ENCODE measurements around the gene C1QA. TPM values are rescaled to one million over a fixed set of nuclear protein-coding genes. Genes with fewer than 3 reads are reported as not detected.

C1QA gene
- total RNA-seq, 2 donors from 2014 or later, result 37.9 to 107 TPM

GRCh38 chr1:22598736-22599135 lies 37.7 kb upstream of the C1QA start:
- no peak overlapping the region for H3K27ac ChIP-seq
- TF ChIP-seq CTCF (IDR thresholded peaks at IDR 0.05), result no peak
- no peaks in the 10 kb centered on the region for H3K9me3 ChIP-seq
- peaks cover 0 to under 1% of the 10 kb centered on the region in 2 donors for H3K27me3 ChIP-seq
- H3K4me1 ChIP-seq, result no peaks in the 10 kb centered on the region
- H3K36me3 ChIP-seq, result no peaks in the 10 kb centered on the region
- DNase-seq (ENCODE audit: low spot score), result no peak
- no peak overlapping the region for H3K4me3 ChIP-seq

- no peak overlapping the region for H3K27ac ChIP-seq
- no peak for TF ChIP-seq CTCF (IDR thresholded peaks at IDR 0.05)
- no peaks in the 10 kb centered on the region for H3K27me3 ChIP-seq
- H3K4me3 ChIP-seq, result no peak overlapping the region
- no peaks in the 10 kb centered on the region for H3K4me1 ChIP-seq
- DNase-seq (ENCODE audit: low spot score), result no peak
- H3K9me3 ChIP-seq, result no peaks in the 10 kb centered on the region
- H3K36me3 ChIP-seq, result no peaks in the 10 kb centered on the region
These were observed 36.2 kb upstream of the C1QA start for GRCh38 chr1:22600071-22600816.

- no peak overlapping the region for H3K4me3 ChIP-seq
- DNase-seq (ENCODE audit: low spot score), result no peak
- H3K9me3 ChIP-seq, result no peaks in the 10 kb centered on the region
- H3K27me3 ChIP-seq, result no peaks in the 10 kb centered on the region
- no peaks in the 10 kb centered on the region for H3K36me3 ChIP-seq
- no peaks in the 10 kb centered on the region for H3K4me1 ChIP-seq
- H3K27ac ChIP-seq, result no peak overlapping the region
- no peak for TF ChIP-seq CTCF (IDR thresholded peaks at IDR 0.05)
These were observed 35.4 kb upstream of the C1QA start for GRCh38 chr1:22600817-22601605.

GRCh38 chr1:22601610-22602009 lies 34.8 kb upstream of the C1QA start:
- H3K36me3 ChIP-seq, result no peaks in the 10 kb centered on the region
- no peak for TF ChIP-seq CTCF (IDR thresholded peaks at IDR 0.05)
- H3K27me3 ChIP-seq, result no peaks in the 10 kb centered on the region
- H3K4me3 ChIP-seq, result no peak overlapping the region
- no peak for DNase-seq (ENCODE audit: low spot score)
- H3K9me3 ChIP-seq, result no peaks in the 10 kb centered on the region
- H3K27ac ChIP-seq, result no peak overlapping the region
- no peaks in the 10 kb centered on the region for H3K4me1 ChIP-seq

GRCh38 chr1:22602060-22602740 lies 34.2 kb upstream of the C1QA start:
- Histone ChIP-seq H3K9me3 (no peaks in the 10 kb centered on the region), H3K36me3 (no peaks in the 10 kb centered on the region), H3K27me3 (no peaks in the 10 kb centered on the region), H3K27ac (no peak overlapping the region), H3K4me1 (no peaks in the 10 kb centered on the region), H3K4me3 (no peak overlapping the region)
- DNase-seq (ENCODE audit: low spot score), result no peak
- no peak for TF ChIP-seq CTCF (IDR thresholded peaks at IDR 0.05)

Measured in right atrium auricular region (tissue), 2 donors.